ENCODE results near the gene TNFRSF13B. TPM values are rescaled to one million over a fixed set of nuclear protein-coding genes. Genes with fewer than 3 reads are reported as not detected.
"Not testable (repeated sequence)": the region's sequence is repeated elsewhere in the genome, so short reads cannot be mapped to it uniquely, and the experiment has no call there.

Gene TNFRSF13B
- polyA plus RNA-seq, 4 donors, result not detected

DNA sequence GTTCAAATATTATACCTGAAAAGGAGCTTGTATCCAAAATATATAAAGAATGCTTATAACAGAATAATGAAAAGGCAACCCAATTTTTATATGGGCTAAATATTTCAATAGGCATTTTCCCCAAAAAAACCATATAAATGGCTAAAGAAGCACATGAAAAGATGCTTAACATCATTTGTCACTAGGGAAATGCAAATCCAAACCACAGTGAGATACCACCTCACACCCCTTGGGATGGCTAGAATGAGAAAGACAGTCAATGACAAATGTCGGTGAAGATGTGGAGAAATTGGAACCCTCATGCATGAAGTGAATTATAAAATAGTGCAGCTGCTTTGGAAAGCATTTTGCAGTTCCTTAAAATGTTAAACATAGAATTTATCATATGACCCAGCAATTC, 3.1 kb downstream of the TNFRSF13B start:
- no peak for DNase-seq (ENCODE audit: low read depth in 4 of 4, low spot score in 2 of 4)

DNA sequence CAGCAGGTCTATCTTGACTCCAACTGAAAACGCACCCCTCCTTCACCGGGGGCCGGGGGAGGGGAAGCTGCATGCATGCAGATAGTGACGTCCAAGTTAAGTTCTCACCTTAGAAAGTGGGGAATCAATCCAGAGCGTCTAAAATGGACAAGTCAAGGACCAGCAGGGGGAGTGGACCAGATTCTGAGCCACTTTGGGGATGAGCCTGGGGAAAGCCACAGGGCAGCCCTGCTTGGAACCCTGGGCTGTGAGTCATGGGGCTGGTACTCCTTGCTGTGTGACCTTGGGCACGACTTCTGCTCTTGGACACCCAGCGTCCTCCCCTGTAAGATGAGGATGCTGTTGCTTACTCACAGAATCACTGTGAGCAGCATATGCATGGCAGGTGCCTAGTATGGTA, 9.1 kb downstream of the TNFRSF13B start:
- no peak for DNase-seq (ENCODE audit: low read depth in 4 of 4, low spot score in 2 of 4)

DNA sequence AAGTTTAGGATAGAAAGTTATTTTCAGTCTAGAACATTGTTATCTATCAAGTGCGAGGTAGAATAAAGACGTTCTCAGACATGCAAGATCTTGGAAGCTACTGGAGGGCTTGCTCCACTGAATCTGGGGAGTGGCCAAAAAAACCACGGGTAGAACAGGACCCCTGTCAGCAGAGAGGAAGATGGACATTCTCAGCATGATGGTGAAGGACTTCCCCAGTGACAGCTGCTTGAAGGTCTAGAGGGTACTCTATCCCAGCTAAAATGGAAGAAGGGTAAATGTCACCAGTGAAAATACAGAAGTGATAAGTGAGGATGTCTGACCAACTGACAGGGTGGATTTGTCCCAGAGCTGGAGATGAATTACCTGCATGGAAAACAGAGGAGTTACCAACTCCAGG, 10.1 kb downstream of the TNFRSF13B start:
- no peak for DNase-seq (ENCODE audit: low read depth in 4 of 4, low spot score in 2 of 4)

DNA sequence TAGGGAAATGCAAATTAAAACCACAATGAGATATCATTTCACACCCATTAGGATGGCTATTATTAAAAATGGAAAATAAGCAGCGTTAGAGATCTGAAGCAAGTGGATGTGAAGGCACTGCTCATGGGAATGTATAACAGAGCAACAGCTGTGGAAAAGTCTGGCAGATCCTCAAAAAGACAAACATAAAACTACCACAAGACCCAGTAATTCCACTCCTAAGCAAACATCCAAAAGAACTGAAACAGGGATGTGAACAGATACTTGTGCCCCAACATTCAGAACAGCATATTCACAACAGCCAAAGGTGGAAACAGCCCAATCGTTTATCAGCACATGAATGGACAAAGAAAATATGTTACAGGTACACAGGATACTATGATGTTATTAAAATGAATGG, 10.9 kb downstream of the TNFRSF13B start:
- DNase-seq (ENCODE audit: low read depth in 4 of 4, low spot score in 2 of 4), result not testable (repeated sequence)

DNA sequence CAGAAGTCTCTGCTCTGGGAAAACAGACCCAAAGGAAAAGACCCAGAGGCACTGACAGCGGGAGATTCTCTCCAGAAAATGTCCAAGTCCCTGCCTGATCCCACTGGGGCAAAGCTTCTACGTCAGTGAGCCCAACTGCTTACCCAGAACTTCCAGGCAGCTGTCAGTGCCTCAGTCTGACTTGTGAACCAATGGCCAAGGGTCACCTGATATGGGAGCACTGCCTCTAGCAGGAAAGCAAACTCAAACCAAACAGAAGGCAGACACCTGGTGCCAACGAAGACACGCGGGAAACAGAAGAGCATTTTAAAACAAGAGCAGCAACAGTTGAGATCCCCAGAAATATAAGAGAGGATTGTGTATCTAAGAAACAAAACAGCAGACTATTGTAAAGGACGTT, 16.9 kb downstream of the TNFRSF13B start:
- DNase-seq (ENCODE audit: low read depth in 4 of 4, low spot score in 2 of 4), result not testable (repeated sequence)

DNA sequence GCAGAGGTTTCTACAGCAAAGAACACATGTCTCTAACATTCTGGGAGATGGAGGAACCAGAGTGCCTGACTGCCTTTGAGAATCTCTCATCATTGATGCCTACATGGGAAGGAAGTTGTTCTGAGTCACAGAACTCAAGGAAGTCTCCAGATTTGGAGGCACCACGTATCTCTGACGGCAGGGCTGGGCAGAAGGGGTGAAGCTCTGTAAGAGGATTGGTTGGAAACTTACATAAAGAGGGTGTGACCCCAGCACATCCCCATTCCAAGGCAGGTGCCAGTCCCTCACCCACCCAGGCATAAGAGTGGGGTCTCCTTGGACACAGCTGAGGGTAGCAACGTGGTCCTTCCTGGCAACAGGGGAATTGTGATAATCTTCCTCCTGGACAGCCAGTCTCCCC, 17.4 kb downstream of the TNFRSF13B start:
- DNase-seq (ENCODE audit: low read depth in 4 of 4, low spot score in 2 of 4), result no peak

DNA sequence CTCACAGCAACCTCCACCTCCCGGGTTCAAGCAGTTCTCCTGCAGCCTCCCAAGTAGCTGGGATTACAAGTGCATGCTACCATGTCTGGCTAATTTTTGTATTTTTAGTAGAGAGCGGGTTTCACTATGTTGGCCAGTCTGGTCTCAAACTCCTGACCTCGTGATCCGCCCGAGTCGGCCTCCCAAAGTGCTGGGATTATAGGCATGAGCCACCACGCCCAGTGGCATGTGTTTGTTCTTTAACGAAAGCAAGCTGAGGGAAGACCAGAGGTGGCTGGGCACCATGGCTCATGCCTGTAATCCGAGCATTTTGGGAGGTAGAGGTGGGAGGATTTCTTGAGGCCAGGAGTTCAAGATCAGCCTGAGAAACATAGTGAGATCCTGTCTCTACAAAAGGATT, 18.1 kb downstream of the TNFRSF13B start:
- DNase-seq (ENCODE audit: low read depth in 4 of 4, low spot score in 2 of 4), result no peak

DNA sequence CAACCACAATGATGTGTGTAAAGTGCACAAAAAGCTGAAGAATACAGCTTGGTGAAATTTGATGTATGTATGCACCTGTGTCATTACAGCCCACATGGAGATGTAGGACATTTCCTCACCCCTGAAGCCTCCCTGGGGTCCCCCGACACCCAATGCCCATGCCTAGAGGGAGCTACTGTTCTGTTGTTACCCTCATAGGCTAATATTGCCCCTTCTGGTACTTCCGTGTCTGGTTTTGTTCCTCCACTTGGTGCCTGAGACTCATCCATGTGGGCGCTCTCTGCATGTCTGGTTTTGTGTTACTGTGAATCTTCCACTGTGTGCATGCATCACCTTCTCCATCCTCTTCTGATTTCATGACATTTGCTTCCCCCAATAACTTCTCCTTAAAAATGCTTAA, 18.6 kb downstream of the TNFRSF13B start:
- DNase-seq (ENCODE audit: low read depth in 4 of 4, low spot score in 2 of 4), result no peak

DNA sequence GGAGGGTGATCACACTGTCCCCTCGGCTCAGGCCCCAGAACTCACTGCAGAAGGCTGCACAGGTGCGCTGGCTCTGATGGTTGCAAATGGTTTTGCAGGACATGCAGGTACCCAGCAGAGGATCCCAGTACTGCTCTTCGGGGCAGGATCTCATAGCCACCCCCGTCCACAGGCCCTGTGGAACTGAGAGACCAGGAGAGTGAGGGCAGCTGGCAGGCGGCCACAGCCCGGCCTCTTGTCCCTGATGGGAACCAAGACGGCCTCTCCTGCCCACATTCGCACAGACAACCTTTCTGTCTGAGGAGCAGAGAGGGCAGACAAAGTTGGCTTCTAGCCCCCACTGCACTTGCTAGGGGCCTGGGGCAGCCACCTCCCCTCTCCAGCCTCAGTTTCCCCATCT, 19.5 kb downstream of the TNFRSF13B start:
- DNase-seq (ENCODE audit: low read depth in 4 of 4, low spot score in 2 of 4), result no peak

DNA sequence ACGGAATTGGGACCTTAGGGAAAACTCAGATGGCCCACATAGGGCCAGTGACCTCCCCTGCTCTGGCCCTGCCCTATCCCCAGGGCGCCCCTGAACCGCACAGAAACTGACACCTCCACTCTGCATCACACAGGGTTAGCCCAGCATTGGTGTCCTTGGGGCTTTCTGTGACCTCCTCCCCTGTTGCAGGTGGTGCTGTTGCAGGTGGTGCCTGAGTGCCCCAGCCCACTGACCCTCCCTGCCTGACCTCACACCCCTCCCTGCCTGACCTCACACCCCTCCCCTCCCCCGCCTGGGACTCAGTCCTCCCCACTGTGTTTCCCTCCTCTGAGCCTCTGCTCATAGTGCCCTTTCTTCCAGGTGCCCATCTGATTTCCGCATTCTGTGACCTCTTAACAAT, 21.4 kb downstream of the TNFRSF13B start:
- DNase-seq (ENCODE audit: low read depth in 4 of 4, low spot score in 2 of 4), result no peak

DNA sequence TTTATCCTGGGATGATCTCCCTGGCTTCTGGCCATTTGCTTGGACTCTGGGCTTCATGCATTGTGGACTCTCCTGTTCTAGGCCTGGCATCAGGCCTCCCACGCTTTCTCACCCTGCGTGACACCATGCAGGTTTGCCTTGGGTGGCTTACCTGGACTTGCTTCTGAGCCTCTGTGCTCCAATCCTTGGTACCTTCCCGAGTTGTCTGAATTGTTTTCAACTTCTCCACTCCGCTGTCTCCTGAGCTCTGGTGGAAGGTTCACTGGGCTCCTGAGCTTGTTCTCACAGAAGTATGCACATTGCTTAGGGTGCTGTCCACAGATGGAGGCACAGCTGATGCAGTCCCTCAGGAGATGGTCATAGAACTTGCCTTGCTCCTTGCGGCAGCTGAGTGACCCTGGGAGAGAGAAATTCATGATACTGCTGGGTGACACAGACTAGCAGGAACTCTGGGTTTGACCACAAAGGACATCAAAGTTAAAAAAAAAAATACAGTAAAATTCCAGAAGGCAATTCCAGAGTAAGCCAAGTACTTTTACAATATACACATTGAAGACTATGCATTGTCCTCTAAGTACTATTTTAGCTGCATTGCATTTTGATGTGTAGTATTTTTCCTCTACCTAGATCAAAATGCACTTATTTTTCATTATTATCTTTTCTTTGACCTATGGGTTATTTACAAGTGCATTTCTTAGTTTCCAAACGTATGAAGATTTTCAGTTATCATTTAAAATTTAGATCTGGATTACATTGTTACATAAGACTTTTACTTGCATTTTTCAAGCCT, 23.1 kb downstream of the TNFRSF13B start:
- DNase-seq (ENCODE audit: low read depth in 4 of 4, low spot score in 2 of 4), result no peak

DNA sequence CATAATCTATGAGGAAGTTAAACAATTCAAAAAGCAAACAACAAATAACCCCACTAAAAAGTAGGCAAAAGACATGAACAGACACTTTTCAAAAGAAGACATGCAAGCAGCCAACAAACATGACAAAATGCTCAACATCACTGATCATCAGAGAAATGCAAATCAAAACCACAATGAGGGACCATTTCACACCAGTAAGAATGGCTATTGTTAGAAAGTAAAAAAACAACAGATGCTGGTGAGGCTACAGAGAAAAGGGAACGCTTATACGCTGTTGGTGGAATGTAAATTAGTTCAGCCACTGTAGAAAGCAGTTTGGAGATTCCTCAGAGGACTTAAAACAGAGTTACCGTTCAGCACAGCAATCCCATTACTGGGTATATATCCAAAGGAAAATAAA, 24.4 kb downstream of the TNFRSF13B start:
- no peak for DNase-seq (ENCODE audit: low read depth in 4 of 4, low spot score in 2 of 4)

DNA sequence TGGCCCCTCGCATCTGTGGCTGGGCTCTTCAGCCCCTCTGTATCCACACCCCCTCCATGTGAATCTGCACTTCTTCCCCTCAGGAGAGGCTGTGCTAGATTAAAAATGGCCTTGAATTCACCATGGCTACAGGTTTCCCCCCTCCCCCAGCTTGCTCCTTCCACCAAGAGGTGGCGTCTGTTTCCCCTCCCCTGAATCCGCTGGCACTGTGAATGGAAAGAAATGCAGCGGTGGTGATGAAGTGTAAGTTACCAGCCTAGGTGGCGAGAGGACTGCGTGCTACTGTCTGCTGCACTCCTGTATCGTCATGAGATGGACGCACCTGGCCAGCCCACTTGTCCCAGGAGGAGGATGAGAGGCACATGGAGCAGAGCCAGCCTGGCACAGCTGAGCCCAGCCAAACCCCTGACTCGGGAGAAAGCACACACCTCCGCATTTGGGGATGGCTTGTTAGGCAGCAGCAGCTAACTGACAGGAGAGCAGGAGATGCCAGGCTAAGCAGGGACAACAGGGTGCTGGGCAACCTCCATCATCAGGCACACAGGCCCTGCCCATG, 26.2 kb downstream of the TNFRSF13B start:
- no peak for DNase-seq (ENCODE audit: low read depth in 4 of 4, low spot score in 2 of 4)

DNA sequence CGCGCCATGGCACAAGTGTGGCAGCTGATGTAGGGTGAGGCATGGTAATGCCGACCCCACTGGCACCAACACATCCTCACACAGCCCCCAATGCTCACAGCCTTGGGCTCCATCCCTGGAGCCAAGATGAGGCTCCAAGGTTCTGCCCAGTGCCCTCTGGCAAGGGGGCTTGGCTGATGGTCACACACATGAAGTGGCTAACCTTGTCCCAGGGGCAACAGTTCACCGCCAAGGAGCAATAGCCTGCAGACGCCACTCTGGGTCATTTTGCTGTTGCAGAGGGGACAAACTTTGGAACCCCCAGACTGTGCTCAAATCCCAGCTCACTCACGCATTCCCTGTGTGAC, 26.8 kb downstream of the TNFRSF13B start:
- DNase-seq (ENCODE audit: low read depth in 4 of 4, low spot score in 2 of 4), result no peak

DNA sequence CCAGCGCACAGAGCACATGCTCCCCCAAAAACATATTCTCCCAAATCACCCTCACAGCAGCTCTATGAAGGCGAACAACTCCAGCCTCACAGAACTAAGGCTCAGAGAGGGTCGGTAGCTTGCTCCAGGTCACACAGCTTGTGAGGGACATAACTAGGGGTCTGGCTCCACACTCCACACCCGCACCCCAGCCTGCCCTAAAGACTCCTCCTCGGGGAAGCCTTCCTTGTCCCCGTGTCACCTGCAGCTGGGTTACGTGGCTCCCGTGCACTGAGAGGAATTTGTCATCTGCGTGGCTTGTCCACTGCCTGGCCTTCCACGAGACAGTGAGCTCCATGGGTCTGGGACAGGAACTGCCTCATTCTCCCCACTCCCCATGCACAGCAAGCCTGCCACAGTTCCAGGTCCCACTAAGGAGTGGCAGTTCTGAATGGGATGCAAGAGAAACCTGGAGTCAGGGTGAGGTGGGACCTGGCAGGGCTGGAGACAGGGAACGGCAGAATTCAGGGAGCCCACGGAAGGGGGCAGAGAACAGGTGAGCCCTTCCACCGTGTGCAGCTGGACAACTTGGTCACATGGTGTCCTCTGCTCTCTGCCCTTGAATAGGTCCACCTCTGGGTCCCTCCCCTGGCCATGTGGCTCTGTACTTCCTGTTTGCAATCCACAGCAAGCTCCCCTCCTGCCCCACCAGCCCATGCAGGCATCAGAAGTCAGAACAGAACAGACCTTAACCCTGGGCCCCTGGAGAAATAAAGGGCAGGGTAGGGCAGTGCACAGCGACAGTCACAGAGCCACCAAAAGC, 27.4 kb downstream of the TNFRSF13B start:
- no peak for DNase-seq (ENCODE audit: low read depth in 4 of 4, low spot score in 2 of 4)

DNA sequence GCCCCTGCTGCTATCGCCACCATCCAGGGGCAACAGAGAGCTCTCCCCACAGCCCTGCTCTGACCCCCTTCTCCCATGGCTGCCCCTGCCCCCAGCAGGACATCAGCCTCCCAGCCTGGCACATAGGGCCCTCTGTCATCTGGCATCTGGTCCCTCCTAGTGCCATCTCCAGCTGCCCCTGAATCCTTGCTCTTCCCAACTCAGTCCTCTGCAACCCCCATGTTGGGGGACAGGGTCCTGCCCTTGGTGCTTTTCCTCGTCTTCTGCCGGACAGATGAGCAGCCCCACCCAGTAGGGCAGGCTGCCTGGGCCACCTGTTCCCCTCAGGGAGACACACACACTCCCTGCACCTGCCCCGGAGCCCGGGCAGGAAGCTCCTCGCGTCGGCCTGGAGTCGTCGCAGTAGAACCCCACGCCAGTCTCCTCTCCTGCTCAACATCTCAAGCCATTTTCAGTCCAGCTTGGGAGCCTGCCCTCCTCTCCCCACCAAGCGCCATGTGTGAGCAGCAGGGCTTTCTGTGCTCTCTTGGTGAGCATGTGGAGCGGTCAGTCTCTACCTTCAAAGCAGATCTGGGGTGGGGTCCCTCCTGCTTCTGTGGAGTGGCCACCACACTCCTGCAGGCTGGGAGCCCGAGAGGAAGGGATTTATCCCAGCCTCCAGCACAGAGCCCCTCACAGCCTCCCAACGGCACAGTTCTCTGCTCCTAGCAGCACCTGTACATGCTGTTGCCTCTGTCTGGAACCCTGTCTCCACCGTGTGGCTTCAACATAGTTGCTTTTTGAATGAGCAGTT, 28.2 kb downstream of the TNFRSF13B start:
- no peak for DNase-seq (ENCODE audit: low read depth in 4 of 4, low spot score in 2 of 4)

DNA sequence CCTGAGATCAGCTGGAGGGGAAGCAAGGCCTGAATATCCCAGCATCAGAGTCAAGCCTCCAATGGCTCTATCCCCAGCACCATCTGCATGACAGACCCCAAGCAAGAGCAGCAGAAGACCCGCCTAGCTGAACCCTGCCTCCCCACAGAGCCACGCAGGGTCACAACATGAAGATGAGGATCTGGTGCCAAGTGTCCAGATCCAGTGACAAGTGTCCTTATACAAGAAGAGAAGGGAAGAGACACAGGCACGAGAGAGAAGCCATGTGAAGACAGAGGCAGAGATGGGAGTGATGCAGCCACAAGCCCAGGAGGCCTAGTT, 28.9 kb downstream of the TNFRSF13B start:
- no peak for DNase-seq (ENCODE audit: low read depth in 4 of 4, low spot score in 2 of 4)

DNA sequence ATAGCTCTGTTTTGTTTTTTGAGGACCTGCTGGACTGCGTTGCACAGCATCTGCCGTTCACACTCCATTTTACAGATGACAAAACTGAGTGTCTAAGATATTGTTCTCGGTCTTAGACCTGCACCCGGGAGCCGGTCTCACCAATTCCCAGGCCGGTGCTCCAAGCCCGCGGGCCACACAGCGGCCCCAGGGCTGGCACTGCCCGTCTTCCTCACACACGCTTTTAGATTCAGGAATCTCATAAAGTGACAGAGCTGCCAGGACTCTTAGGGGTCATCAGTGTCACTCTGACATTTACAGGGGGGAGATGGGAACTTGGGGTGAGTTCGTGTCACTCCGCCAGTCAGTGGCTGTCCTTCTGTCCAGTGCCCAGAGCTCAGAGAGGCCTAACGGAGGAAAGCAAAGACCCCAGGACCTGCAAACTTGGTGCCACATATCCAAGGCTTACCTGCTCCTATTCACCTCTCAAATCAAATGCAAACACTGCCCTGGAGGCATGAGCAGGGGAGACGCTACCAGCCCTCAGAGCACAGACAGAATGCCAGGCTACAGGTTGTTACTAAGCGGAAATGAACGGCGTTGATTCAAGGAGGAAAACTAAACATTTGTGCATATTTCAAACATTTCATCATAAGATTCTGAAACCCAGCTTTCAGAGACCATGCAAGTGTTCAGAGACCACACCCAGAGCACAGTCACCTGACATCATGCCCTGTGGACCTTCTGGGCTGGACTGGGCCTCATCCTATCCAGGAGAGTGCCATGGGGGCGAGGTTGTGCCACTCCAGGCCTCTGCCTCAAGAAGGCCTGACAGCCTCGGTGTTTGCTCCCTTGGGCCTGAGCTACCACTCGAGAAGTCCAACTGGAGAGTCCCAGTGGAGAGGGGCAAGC, 29.5 kb downstream of the TNFRSF13B start:
- no peak for DNase-seq (ENCODE audit: low read depth in 4 of 4, low spot score in 2 of 4)

DNA sequence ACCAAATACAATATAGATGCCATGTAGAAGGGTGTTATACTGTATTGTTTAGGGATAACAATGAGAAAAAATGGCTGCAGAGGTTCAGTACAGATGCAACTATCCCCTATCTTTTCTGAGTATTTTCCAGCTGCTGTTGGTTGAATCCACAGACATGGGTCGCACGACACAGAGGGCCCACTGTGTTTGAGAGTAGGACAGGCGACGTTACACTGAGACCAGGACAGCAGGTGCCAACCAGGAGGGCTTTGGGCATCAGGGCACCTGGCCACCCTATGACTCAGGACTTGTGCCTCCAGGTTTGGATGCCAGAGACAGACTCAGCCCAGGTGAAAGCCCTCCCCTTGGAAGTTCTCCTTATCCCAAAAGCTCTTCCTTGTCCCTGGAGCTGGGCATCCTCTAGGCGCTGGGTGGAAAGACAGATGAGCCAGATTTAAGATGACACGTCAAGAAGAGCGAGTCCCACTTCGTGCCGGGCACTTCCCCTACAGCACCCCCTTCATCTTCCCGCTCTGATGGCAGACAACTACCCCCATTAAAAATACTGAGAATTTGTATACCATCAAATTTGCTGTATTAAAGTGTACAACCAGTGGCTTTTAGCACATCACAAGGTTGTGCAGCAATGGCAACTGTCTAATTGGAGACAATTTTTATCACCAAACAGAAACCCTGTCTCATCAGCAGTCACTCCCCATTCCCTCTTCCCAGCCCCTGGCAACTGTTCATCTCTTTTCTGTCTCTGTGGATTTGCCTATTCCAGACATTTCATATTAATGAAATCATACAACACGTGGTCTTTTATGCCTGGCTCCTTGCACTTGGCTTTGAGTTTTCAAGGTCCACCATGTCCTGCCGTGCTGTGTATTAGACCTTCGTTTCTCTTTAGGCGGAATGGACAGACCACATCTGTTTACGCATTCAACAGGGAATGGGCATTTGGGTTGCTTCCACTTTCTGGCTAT, 30.6 kb downstream of the TNFRSF13B start:
- no peak for DNase-seq (ENCODE audit: low read depth in 4 of 4, low spot score in 2 of 4)

Data from left renal cortex interstitium (tissue), 4 donors.